Right kidney (tissue), 1 donor: Measurements from ENCODE around the gene ENTPD8.
"Not testable (repeated sequence)": the region's sequence is repeated elsewhere in the genome, so short reads cannot be mapped to it uniquely, and the experiment has no call there.

ENCODE experiments used
- DNase-seq: peaks from one replicate; pipeline ENCODE4 v3.0.0-alpha.2; 2016

ENTPD8 gene

DNA sequence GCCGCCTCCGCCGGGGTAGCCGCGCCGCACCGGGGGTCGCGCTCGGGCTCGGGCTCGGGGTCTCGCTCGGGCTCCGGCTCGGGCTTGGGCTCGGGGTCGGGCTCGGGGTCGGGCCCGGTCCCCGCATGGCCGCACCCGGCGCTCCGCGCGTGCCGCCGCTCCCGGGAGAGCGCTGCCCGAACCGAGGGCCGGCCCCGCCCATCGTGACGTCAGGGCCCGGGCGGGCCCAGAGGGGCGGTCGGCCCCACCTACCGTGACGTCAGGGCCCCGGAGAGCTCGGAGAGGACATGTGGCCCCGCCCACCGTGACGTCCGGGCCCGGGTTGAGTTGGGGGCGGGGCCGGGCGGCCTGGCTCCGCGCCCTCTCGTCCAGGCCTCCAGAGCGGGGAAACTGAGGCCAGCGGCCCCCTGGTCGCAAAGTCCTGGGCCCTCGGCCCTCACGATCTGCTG, 18.0 kb upstream of the ENTPD8 start, which contains the start of gene NSMF:
Gene NSMF (minus strand): TSS at position 183 of the 449 bp plus-strand sequence. CDS start 232 bp downstream, outside the sequence.
- peak; percentile 92 for DNase-seq

DNA sequence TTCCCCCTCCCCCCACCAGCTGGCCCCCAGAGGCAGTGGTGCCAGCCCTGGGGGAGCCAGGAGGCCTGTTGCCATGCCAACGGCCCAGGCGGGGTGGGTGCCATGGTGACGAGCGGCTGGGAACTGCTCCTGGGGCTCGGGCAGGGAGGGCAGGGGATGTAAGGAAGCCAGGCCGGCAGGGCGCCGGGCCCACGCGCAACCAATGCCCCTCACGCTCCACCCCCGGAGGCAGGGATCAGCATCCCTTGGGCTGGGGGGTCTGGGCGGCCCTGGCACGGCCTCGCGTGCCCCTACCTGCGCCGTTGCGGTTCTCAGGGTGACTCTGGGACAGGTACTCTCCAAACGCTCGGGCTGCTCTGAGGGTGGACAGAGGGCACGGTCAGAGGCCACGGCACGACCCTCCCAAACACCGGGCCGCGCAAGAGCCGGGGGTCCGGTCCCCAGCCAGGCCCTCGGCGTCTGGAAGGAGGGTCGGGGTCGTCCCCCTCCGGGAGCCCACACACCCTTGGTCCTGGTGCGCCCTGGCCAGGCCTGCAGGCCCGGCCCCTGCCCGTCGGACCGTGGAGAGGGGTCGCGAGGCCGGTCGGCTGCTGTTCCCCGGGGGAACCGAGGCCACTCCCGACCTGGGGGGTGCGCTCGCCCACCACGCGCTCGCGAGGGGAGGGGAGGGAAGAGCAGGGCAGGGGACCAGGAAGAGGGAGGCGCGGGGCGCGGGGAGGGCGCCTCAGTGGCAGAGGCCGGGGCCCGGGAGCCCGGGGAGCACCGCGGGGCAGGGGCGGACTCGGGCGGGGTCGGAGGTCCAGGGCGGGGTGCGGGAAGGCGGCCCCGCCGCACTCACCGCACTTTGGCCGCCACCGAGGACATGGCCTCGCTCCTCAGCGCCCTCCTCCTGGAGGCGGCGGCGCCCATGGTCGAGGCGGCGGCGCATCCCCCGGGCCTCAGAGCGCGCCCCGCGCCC, 17.3 kb upstream of the ENTPD8 start:
- peak; percentile 48 for DNase-seq

DNA sequence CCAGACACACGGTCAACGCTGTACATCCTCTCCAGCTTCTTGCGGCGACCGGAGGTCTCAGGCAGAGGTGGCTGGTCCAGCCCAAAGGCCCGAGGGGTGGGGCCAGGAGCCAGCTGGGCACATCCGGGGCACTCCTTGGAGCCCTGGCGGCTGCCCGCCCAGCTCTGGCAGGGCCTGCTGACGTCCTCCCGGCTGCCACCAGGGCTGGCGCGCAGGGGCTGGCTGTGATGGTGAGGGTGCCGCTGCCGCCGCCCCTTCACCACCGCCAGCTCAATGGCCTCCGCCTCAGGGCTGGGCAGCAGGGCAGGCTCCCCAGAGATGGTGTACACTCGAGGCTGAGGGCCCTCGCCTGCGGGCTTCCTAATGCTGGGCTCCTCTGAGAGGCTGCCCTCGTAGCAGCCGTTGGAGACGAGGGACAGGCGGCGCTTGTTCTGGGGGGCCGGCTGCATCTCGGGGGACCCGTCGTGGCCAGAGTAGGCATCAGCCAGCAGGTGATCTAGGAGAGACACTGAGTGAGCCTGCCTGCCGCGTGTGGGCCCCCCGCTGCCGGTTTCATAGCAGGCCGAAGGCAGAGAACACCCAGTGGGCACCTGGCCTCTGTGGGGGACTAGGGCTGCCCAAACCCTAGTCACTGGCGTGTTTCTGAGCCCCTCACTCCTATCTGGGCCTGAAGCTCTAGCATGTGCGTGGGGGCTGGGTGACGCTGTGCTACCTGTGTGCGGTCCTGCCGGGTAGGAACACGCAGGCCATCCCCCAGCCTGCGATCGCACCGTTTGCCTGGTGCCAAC, 16.4 kb upstream of the ENTPD8 start:
- DNase-seq, result peak; percentile 39

DNA sequence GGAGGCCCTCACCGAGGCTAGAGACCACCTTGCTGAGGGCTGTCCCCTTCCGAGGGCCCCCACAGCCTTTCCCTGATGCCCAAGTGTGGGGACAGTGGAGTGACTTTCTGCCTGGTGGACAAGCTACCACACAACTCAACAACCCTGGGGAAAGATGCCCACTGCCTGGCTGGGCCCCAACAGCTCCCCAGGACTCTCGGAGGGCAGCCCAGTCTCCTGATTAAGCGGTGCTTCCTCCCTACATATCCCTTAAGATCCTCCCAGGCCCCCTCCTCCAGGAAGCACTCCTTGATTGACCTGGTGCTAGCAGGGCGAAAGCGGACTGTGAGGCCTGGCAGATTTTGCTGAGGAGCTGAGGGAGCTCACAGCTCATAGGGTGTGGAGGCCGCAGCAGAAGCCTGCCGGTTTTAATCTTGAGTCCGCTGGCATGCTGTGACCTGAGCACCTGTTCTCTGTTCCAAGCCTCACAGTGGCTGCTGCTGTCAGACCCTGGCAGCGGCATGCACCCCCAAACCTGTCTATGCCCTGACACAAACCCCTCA, 15.8 kb upstream of the ENTPD8 start:
- DNase-seq, result no peak

DNA sequence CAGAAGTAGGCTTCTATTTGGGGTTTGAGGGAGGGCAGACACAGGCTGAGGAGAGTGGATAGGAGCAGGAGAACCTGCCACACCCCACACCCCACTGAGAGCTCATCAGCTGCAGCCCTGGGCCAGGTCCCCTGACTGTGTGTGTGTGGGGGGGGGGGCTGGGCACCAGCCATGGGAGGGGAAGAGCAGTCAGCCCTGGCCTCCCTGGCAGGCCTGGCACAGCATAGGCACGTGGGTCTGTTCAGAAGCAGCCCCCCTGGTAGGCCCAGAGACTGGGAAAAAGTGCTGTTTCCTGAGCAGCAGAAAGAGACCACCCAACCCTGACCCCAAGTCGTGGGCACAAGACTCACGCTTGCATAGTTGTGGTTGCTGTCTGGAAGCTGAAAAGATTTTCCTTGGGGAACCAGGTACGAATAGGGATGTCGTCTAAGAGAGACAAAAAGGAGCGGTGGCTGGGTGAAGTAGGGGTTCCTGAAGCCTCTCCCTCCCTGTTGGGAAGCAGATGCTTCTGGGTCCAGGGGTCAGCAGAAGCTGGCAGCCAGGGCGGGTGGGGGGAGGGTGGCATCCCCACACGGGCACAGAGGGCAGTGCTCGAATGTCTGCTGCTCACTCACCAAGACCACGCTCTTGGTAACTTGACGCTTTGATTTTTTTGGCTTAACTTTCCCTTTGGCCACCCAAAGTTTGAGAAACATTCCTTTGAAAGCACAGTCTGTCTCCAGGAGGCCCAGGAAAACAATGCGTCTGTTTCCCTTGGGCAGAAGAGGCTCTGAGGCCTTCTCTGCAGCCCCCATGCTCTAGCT, 15.1 kb upstream of the ENTPD8 start:
- DNase-seq, result no peak

DNA sequence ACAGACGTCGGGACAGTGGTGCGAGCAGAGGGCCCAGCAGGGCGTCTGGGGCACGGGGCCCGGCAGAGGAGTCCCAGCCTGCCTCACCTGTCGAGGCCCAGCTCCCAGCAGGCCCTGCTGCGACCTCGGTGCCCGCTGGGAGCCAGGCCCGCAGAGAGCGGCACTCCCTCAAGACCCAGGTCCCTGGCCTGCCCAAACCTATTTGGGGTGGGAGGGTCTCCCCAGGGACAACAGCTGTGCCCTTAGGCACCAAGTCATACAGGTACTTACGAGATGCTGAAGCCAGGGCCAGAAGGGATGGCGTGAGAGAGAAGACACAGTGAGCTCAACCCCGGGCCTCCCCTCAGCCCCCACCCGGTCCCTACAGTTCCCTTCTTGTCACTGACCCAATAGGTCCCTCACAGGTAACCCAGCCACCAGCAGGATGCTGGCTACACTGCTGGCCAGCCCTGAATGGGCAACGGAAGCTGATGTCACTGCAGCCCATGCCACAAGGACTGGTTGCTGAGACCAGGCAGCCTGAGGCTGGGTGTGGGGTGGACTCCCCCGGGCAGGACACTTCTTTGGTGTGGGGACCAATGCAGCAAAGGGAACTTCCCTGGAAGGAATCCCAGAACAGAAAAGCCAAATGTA, 14.3 kb upstream of the ENTPD8 start:
- DNase-seq, result no peak

DNA sequence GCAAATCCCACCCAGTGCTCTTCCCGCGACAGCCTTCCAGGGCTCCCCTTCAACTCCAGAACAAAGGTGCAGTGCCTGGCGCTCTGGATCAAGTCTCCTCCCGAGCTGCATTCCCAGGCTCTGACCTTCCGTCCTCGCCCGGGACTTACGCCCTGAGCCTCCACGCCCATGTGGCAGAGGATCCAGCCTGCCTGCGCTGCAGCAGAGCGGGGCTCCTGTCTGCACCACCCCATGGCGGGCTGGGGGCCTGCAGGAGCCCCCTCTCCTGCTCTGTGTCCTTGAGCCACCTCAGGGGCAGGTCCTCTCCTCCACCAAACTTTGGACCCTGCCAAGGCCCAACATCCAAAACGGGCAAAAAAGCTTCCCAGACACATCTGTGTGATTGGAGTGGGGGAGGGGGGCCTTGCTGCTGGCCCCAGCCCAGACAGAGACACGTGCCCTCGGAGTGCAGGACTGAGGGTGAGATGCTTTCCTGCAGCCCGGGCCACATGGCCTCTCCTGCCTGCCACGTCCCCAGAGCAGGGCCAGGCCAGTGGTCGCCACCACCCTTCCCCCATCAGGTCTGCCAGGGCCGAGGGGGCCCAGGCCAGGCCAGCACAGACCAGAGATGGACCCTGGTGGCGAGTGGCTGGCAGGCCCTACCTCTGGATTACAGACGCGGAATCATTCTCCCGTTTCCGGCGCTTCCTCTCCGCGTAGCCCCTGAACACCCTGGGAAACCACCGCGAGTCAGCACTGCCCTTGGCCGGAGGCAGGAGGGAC, 13.6 kb upstream of the ENTPD8 start:
- peak; percentile 65 for DNase-seq

DNA sequence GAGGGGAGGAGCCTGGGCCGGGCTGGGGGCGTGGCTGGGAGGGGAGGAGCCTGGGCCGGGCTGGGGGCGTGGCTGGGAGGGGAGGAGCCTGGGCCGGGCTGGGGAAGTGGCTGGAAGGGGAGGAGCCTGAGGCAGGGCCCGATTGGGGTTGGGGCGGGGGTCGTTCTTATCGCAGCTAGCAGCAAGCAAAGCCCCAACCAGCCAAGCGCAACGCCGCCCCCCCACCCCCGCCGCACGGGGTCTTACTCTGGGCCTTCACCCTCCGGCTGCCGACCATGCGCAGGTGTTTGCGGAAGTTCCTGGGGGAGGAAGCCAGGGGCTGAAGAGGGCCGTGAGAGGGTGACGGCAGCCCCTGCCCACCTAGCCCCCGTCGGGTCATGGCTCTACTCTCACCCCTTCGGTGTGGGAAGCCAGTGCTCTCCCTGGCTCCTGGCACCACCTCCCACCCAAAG, 13.0 kb upstream of the ENTPD8 start:
- no peak for DNase-seq

DNA sequence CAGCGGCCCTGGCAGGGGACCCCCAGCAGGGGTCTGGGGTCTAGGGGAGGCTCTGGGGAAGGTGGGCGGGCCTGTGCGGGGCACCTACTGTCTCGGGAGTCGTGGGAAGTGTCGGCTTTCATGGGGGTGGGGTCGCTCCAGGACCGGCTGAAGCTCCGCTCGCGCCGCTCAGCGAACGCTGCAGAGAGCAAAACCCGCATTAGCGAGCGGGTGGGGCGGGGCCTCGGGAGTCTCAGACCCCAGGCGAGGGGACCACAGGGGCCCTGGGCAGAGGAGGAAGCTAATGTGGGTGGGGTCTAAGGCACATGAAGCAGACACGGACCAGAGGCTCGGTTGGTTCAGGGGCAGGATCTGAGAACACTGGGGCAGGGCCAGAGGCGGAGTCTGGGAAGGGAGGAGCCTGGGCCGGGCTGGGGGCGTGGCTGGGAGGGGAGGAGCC, 12.5 kb upstream of the ENTPD8 start:
- DNase-seq, result peak; percentile 64

DNA sequence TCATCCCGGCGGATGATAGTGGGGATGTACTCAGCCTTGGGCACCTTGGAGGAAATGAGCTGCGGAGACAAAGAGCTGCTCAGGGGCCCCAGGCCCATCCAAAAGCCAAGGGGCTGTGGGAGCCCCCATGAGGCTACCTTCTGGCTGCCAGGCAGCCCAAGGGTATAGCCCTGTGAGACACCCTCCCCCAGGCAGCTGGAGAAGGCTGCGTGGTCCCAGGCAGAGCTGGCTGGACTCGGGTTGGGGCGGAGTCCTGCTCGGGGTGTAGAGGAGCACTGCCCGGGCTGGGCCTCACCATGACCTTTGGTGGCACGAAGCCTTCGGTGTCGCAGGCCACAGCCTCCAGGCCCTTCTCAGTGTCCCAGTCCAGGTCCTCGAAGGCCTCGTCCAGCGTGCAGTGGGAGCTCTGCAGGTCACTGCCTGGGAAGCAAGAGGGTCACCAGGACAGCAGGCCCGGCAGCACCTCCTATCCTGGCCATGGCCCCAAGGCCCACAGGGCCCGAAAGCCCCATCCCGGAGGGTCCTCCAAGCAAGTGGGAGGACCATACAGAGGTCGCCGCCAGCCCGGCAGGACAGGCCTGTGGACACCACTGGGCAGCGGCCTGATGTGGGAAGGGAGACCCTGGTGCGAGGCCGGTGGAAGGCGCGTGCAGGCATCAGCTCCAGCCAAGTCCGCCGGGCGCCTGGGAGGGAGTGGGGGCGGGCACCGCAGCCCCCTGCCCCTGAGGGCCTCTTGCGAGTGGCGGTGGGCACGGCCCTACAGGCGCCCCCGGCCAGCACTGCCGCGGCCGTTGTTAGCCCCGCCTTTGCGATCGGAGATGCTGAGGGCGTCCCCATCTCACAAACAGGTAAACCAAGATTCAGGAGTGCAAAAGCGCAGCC, 11.8 kb upstream of the ENTPD8 start:
- DNase-seq, result peak; percentile 9

DNA sequence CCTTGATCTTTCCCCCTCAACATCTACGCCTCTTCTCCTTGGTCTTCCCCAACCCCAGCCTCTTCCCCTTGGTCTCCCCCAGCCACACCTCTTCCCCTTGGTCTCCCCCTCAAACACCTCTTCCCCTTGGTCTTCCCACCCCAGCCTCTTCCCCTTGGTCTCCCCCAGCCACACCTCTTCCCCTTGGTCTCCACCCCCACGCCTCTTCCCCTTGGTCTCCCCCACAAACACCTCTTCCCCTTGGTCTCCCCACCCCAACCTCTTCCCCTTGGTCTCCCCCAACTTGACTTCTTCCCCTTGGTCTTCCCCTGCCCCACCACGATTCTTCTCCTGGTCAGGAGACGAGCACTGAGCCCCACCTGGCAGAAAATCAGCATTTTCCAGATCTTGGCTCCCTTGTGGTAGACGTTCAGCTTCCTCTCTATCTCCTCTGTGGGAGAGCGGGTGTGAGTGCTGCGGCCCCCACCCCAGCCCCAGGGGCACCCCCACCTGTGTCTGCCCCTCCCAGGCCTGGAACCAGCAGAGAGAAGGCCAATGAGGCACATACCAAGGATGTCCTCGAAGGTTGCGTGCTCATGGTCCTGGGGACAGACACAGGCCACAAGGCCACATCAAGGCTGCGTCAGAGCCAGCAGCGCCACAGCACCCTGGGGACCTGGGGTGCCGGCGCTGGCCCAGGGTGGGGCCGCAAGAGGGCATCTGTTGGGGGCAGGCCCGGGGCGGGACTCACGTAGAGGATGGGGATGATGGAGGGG, 11.0 kb upstream of the ENTPD8 start:
- no peak for DNase-seq

DNA sequence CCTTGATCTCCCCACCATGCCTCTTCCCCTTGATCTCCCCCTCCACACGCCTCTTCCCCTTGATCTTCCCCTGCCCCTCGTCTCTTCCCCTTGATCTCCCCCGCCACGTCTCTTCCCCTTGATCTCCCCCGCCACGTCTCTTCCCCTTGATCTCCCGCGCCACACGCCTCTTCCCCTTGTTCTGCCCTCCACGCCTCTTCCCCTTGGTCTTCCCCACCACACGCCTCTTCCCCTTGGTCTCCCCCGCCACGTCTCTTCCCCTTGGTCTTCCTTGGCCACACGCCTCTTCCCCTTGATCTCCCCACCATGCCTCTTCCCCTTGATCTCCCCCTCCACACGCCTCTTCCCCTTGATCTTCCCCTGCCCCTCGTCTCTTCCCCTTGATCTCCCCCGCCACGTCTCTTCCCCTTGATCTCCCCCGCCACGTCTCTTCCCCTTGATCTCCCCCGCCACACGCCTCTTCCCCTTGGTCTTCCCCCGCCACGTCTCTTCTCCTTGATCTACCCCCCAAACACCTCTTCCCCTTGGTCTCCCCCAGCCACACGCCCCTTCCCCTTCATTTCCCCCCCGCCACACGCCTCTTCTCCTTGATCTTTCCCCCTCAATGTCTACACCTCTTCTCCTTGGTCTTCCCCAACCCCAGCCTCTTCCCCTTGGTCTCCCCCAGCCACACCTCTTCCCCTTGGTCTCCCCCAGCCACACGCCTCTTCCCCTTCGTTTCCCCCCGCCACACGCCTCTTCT, 10.3 kb upstream of the ENTPD8 start:
- DNase-seq, result not testable (repeated sequence)

DNA sequence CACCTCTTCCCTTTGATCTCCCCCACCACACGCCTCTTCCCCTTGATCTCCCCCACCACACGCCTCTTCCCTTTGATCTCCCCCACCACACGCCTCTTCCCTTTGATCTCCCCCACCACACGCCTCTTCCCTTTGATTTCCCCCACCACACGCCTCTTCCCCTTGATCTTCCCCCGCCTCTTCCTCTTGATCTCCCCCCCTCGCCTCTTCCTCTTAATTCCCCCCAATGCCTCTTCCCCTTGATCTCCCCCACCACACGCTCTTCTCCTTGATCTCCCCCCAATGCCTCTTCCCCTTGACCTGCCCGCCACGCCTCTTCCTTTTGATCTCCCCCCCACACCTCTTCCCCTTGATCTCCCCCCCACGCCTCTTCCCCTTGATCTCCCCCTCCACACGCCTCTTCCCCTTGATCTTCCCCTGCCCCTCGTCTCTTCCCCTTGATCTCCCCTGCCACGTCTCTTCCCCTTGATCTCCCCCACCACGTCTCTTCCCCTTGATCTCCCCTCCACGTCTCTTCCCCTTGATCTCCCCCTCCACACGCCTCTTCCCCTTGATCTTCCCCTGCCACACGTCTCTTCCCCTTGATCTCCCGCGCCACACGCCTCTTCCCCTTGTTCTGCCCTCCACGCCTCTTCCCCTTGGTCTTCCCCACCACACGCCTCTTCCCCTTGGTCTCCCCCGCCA, 9.5 kb upstream of the ENTPD8 start:
- not testable (repeated sequence) for DNase-seq

DNA sequence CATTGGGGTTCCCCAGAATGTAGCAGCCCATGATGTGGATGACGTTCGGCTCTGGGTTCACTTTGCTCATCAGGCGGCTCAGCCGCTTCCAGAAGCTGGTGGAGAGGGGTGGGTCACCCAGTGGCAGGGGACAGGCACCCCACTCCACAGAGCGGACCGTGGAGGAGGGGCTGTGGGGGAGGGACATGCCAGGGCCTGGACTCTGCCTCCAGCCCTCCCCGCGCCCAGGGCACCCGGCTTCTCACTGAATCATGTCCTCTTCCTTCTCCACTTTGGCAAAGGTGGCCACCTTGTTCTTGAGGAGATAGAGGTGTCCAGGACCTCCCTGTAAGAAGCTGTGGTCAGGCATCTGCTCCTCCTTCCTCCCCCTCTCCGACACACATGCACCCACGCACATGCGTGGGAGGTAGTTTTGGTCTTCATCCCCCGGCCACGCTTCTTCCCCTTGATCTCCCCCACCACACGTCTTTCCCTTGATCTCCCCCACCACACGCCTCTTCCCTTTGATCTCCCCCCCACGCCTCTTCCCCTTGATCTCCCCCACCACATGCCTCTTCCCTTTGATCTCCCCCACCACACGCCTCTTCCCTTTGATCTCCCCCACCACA, 8.9 kb upstream of the ENTPD8 start:
- DNase-seq, result peak; percentile 2

DNA sequence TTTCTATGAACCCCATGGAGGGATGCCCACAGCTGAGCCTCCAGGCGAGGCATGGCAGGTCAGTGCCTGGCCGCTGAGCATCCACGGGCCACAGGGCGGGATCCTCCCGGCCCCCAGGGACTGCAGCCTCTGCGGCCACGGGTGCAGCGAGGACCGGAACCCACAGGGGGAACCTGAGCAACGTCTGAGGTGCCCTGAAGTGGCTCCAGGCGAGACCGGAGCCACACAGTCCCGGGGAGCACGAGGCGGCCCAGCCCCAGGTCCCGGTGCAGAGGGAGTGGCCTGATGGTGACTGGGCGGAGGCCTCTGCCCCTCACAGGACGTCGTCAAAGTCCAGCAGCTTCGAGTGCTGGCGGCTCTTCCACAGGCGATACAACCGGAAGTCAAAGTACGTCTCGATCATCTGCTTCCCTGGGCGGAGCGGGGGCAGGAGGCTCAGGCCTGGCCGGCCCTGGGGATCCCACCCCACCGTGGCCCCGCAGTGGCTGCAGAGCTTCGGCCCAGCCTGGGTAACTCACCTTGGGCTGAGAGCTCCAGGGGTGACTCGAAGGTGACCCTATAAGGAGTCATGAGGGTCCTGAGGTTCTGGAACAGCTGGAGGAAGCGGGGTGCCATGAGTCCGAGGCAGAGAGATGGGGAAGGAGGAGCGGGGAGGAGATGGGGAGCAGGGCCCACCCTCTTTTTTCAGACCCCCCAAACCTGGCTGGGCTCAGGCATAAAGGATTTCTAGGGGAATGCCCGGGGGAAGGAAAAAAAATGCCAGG, 8.1 kb upstream of the ENTPD8 start:
- peak; percentile 6 for DNase-seq

DNA sequence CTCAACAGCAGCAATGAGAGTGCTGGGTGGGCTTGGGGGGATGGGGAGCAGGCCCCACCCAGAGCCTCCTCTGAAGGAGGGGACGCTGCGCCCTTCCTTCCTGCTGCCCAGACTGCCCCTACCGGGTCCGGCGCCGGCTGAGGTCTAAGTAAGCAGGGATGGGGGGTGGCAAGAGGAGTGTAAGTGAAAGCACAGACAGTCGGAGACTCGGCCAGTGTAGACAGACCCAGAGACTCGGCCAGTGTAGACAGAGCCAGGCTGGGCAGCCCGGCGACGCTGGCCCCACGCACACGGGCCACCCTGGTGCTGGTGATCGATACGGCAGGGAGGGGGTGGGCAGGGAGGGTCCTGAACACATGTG, 7.4 kb upstream of the ENTPD8 start:
- no peak for DNase-seq
